ENCODE data around the gene CMTM1. TPM values are rescaled to one million over a fixed set of nuclear protein-coding genes. Genes with fewer than 3 reads are reported as not detected.

CMTM1 gene
- total RNA-seq, 1 experiment from 2014 or later: 5.2 TPM

GRCh38 chr16:66523861-66524354 is 42.3 kb upstream of the CMTM1 start:
- no peak for DNase-seq (ENCODE audit: low read depth, low spot score)
- Histone ChIP-seq H2AFZ (ENCODE audit: low read depth, low read length, poor library complexity, severe bottlenecking) (no peak overlapping the region), H3K36me3 (ENCODE audit: control insufficient read depth in 1 of 2, insufficient read depth in 2 of 2, low read length in 2 of 2) (peaks cover 0 to 2% of the 10 kb centered on the region in 2 experiments; a peak in 1 of 4 replicates), H3K4me3 (replicated peaks in 1 of 2; ENCODE audit: low read depth in 1 of 2, low read length in 2 of 2) (no peak overlapping the region), H3K9me2 (ENCODE audit: insufficient read depth) (no peaks in the 10 kb centered on the region), H3K4me1 (ENCODE audit: control insufficient read depth in 1 of 2, insufficient read depth in 2 of 2, low read length in 2 of 2) (peaks cover 26 to 33% of the 10 kb centered on the region in 2 experiments), H3K9ac (ENCODE audit: low read length) (no peak overlapping the region), H3K27me3 (ENCODE audit: insufficient read depth, low read length) (no peaks in the 10 kb centered on the region), H4K20me1 (ENCODE audit: insufficient read depth) (no peaks in the 10 kb centered on the region), H3K9me3 (ENCODE audit: control insufficient read depth in 1 of 2, insufficient read depth in 1 of 2, low read depth in 1 of 2, low read length in 2 of 2) (no peaks in the 10 kb centered on the region), H3K79me2 (ENCODE audit: insufficient read depth, low read length) (no peaks in the 10 kb centered on the region), H3K27ac (ENCODE audit: low read depth, low read length) (no peak overlapping the region), H3K4me2 (ENCODE audit: low read length) (no peak overlapping the region)
- ChIA-PET CTCF (no interaction called here), POLR2A (no interaction called here), RAD21 (ENCODE audit: low non-redundant PET in 1 of 2, low total read pairs in 2 of 2, uncharacterized antibody in 2 of 2, unreplicated experiment in 2 of 2) (no interaction called here)
- TF ChIP-seq MAX (IDR thresholded peaks at IDR 0.05): no peak
- intact Hi-C loops (cut with micrococcal nuclease): no loop called here
- ATAC-seq: no peak
- BruUV-seq (replicated peaks): no TSS peak

- intact Hi-C loops (cut with micrococcal nuclease): no loop called here
- DNase-seq (ENCODE audit: low read depth, low spot score) (no peak), ATAC-seq (no peak)
- CTCF ChIA-PET: no interaction called here
- no peaks in the 10 kb centered on the region for H3K79me2 ChIP-seq (ENCODE audit: insufficient read depth, low read length)
- peaks cover 0 to 4% of the 10 kb centered on the region in 2 experiments; a peak in 2 of 4 replicates for H3K36me3 ChIP-seq (ENCODE audit: control insufficient read depth in 1 of 2, insufficient read depth in 2 of 2, low read length in 2 of 2)
- H3K4me3 ChIP-seq (replicated peaks in 1 of 2; ENCODE audit: low read depth in 1 of 2, low read length in 2 of 2): no peak overlapping the region
- TF ChIP-seq YY1 (IDR thresholded peaks at IDR 0.05; ENCODE audit: extremely low read depth, insufficient replicate concordance, low read depth, low read length) (no peak), ATF3 (IDR thresholded peaks at IDR 0.05) (no peak), ZNF274 (IDR thresholded peaks at IDR 0.05; ENCODE audit: low read depth, low read length) (no peak), ZBTB33 (IDR thresholded peaks at IDR 0.05; ENCODE audit: extremely low read depth, insufficient replicate concordance, low read length) (no peak), RAD21 (IDR thresholded peaks at IDR 0.05; ENCODE audit: low read depth) (no peak), JUND (IDR thresholded peaks at IDR 0.05) (no peak), EGR1 (IDR thresholded peaks at IDR 0.05; ENCODE audit: low read depth) (no peak), FOSL1 (IDR thresholded peaks at IDR 0.05; ENCODE audit: low read depth) (no peak), SP1 (IDR thresholded peaks at IDR 0.05; ENCODE audit: low read depth) (no peak), CEBPB (IDR thresholded peaks at IDR 0.05; ENCODE audit: low read depth) (no peak), CBX3 (IDR thresholded peaks at IDR 0.05; ENCODE audit: low read depth) (no peak), SRF (IDR thresholded peaks at IDR 0.05; ENCODE audit: low read depth) (no peak), MAX (IDR thresholded peaks at IDR 0.05) (no peak)
- no peak overlapping the region for H3K27ac ChIP-seq (ENCODE audit: low read depth, low read length)
- H3K4me1 ChIP-seq (ENCODE audit: control insufficient read depth in 1 of 2, insufficient read depth in 2 of 2, low read length in 2 of 2): peaks cover 26 to 30% of the 10 kb centered on the region in 2 experiments
- no peaks in the 10 kb centered on the region for H3K27me3 ChIP-seq (ENCODE audit: insufficient read depth, low read length)
- no peak overlapping the region for H2AFZ ChIP-seq (ENCODE audit: low read depth, low read length, poor library complexity, severe bottlenecking)
- no peaks in the 10 kb centered on the region for H3K9me3 ChIP-seq (ENCODE audit: control insufficient read depth in 1 of 2, insufficient read depth in 1 of 2, low read depth in 1 of 2, low read length in 2 of 2)
- H4K20me1 ChIP-seq (ENCODE audit: insufficient read depth): no peaks in the 10 kb centered on the region
- RAD21 ChIA-PET (ENCODE audit: low non-redundant PET in 1 of 2, low total read pairs in 2 of 2, uncharacterized antibody in 2 of 2, unreplicated experiment in 2 of 2): interaction anchor here in 1 of 2 experiments (0.7 kb wide), 1 partner anchor 9 kb away, joined by 4 read pairs; no protein-coding TSS in a partner anchor
- no peaks in the 10 kb centered on the region for H3K9me2 ChIP-seq (ENCODE audit: insufficient read depth)
- H3K4me2 ChIP-seq (ENCODE audit: low read length): no peak overlapping the region
- no TSS peak for BruUV-seq (replicated peaks)
- H3K9ac ChIP-seq (ENCODE audit: low read length): no peak overlapping the region
- POLR2A ChIA-PET: no interaction called here
Measured at GRCh38 chr16:66524601-66525164, 41.6 kb upstream of the CMTM1 start.
